IMR-90 (cell line): ENCODE results near the gene SYCP2. TPM values are rescaled to one million over a fixed set of nuclear protein-coding genes. Genes with fewer than 3 reads are reported as not detected.

Experiments
- ATAC-seq: fragments of 200-7000 bp; cut with Tn5 transposase; 2 replicates; pipeline ENCODE4 v1.9.1; 2020; ENCODE audit warnings: low read depth, mild to moderate bottlenecking, moderate library complexity
- BruUV-seq: library from RNA; stranded (reverse); fragments of 400-500 nt; replicated peaks from 2 replicates; lab custom pipeline; 2021; lab: Mats Ljungman, UMichigan
- CTCF ChIA-PET: fragments of 300-600 bp; formaldehyde crosslinking; extraction: SDS; loops from one replicate; lab custom pipeline; 2021; ENCODE audit warnings: antibody characterized with exemption; lab: Yijun Ruan, JAX
- POLR2A ChIA-PET: fragments of 300-600 bp; sonication (Branson Sonifier 250); formaldehyde crosslinking; loops from one replicate; lab custom pipeline; 2022; ENCODE audit warnings: antibody characterized with exemption; ENCODE audit not compliant: unreplicated experiment; lab: Charles Lee
- DNase-seq: peaks from one replicate; pipeline ENCODE4 v3.0.0; 2013
- H2AFZ ChIP-seq: replicated peaks from 2 replicates; pipeline ENCODE3; 2013; ENCODE audit warnings: low read length, mild to moderate bottlenecking; ENCODE audit not compliant: poor library complexity
- H2AK5ac ChIP-seq: 2 replicates; pipeline ENCODE4 v1.6.1; 2013; ENCODE audit warnings: low read depth, low read length, inconsistent platforms
- H2AK9ac ChIP-seq: replicated peaks from 2 replicates; pipeline ENCODE3; 2013; ENCODE audit warnings: mild to moderate bottlenecking, low read depth, low read length, moderate library complexity; ENCODE audit not compliant: poor library complexity
- H2BK120ac ChIP-seq: 2 replicates; pipeline ENCODE4 v1.6.1; 2013; ENCODE audit warnings: low read depth, low read length, inconsistent platforms
- H2BK15ac ChIP-seq: 3 replicates; pipeline ENCODE4 v1.6.1; 2013; ENCODE audit warnings: low read depth, low read length, inconsistent platforms
- H2BK20ac ChIP-seq: 2 replicates; pipeline ENCODE4 v1.6.1; 2013; ENCODE audit warnings: low read depth, mild to moderate bottlenecking, inconsistent platforms, low read length, moderate library complexity
- H2BK5ac ChIP-seq: 2 replicates; pipeline ENCODE4 v1.6.1; 2013; ENCODE audit warnings: mild to moderate bottlenecking, low read depth, low read length, inconsistent platforms; ENCODE audit not compliant: poor library complexity, severe bottlenecking
- H3K14ac ChIP-seq: replicated peaks from 2 replicates; pipeline ENCODE4 v1.6.1; 2013; ENCODE audit warnings: low read depth, low read length, inconsistent platforms
- H3K18ac ChIP-seq: 2 replicates; pipeline ENCODE4 v1.6.1; 2013; ENCODE audit warnings: low read depth, low read length, control low read depth
- H3K23ac ChIP-seq: 2 replicates; pipeline ENCODE4 v1.6.1; 2013; ENCODE audit warnings: low read depth, low read length, inconsistent platforms
- H3K27ac ChIP-seq: 2 replicates; pipeline ENCODE4 v1.5.1; 2013; ENCODE audit warnings: mild to moderate bottlenecking, control low read depth, low read length; ENCODE audit not compliant: insufficient read depth
- H3K27me3 ChIP-seq: 2 replicates; pipeline ENCODE4 v1.6.1; 2013; ENCODE audit warnings: low read length; ENCODE audit not compliant: control insufficient read depth, insufficient read depth
- H3K36me3 ChIP-seq: 2 replicates; pipeline ENCODE4 v1.6.1; 2013; ENCODE audit warnings: low read length, mixed read lengths; ENCODE audit not compliant: control insufficient read depth, insufficient read depth
- H3K4ac ChIP-seq: 2 replicates; pipeline ENCODE4 v1.6.1; 2013; ENCODE audit warnings: low read depth, low read length, inconsistent platforms
- H3K4me1 ChIP-seq: 2 replicates; pipeline ENCODE4 v1.6.1; 2013; ENCODE audit warnings: low read length, mixed read lengths; ENCODE audit not compliant: control insufficient read depth, insufficient read depth
- H3K4me2 ChIP-seq: 2 replicates; pipeline ENCODE4 v1.6.1; 2013; ENCODE audit warnings: low read depth, mild to moderate bottlenecking, control low read depth, low read length, moderate library complexity
- H3K4me3 ChIP-seq: 2 replicates; pipeline ENCODE4 v1.5.1; 2013; ENCODE audit warnings: low read depth, mild to moderate bottlenecking, control low read depth, low read length, moderate library complexity; ENCODE audit not compliant: insufficient read depth
- H3K56ac ChIP-seq: 2 replicates; pipeline ENCODE4 v1.6.1; 2013; ENCODE audit warnings: low read length, inconsistent platforms; ENCODE audit not compliant: insufficient read depth; ENCODE audit errors: extremely low read depth
- H3K79me1 ChIP-seq, 2 experiments: 2 replicates each; pipeline ENCODE4 v1.6.1; 2013; ENCODE audit warnings: low read length in 2 of 2, inconsistent platforms in 1 of 2, low read depth in 1 of 2
- H3K9ac ChIP-seq: 2 replicates; pipeline ENCODE4 v1.6.1; 2013; ENCODE audit warnings: low read depth, low read length, control low read depth
- H3K9me1 ChIP-seq: 2 replicates; pipeline ENCODE4 v1.6.1; 2013; ENCODE audit warnings: low read length, inconsistent platforms; ENCODE audit not compliant: insufficient read depth
- H3K9me3 ChIP-seq: 2 replicates; pipeline ENCODE4 v1.6.1; 2013; ENCODE audit warnings: low read length; ENCODE audit not compliant: control insufficient read depth, insufficient read depth
- H4K20me1 ChIP-seq: 2 replicates; pipeline ENCODE4 v1.6.1; 2013; ENCODE audit warnings: low read length, inconsistent platforms; ENCODE audit not compliant: insufficient read depth
- H4K5ac ChIP-seq: 2 replicates; pipeline ENCODE4 v1.6.1; 2013; ENCODE audit warnings: mild to moderate bottlenecking, low read depth, low read length, control low read depth
- H4K8ac ChIP-seq, 2 experiments: 2 replicates each; pipeline ENCODE4 v1.6.1; 2013; ENCODE audit warnings: low read depth in 2 of 2, low read length in 2 of 2, control low read depth in 1 of 2, inconsistent platforms in 1 of 2
- H4K91ac ChIP-seq: 2 replicates; pipeline ENCODE4 v1.6.1; 2013; ENCODE audit warnings: low read depth, low read length, inconsistent platforms; ENCODE audit not compliant: insufficient read depth
- ELK1 ChIP-seq: fragments of 150-350 bp; IDR thresholded peaks from 2 replicates; pipeline ENCODE4 v1.6.1; 2016; ENCODE audit warnings: low read depth, mild to moderate bottlenecking, low read length, moderate library complexity, borderline replicate concordance
- MAFK ChIP-seq: IDR thresholded peaks from 2 replicates; pipeline ENCODE4 v1.6.1; 2012; ENCODE audit warnings: low read depth, low read length, improper control_type of control experiment
- whole genome bisulfite sequencing, 2 experiments: methylation state at CpG; one replicate each; pipeline versions ENCODE4 v1.1.5 to v1.1.7; 2013; ENCODE audit warnings: missing lambda C conversion rate in 2 of 2; ENCODE audit not compliant: insufficient read length in 1 of 2; ENCODE audit errors: extremely low coverage in 2 of 2; 5-methylcytosine and 5-hydroxymethylcytosine counted together
- dilution Hi-C: fragments of 300-500 bp; cut with HindIII; formaldehyde crosslinking; loops from one replicate; pipeline ENCODE4 v1.14.3; 2018; ENCODE audit warnings: low sequenced_read_pairs; ENCODE audit not compliant: unreplicated experiment
- in situ Hi-C: fragments of 300-500 bp; cut with MboI; formaldehyde crosslinking; loops from 3 replicates; pipeline ENCODE4 v1.14.3; 2019; ENCODE audit warnings: low sequenced_read_pairs, inconsistent platforms, mixed read lengths
- intact Hi-C: fragments of 100-400 bp; cut with micrococcal nuclease; formaldehyde crosslinking; loops from 2 replicates; pipeline ENCODE4 v1.10.0; 2022
- polyA plus RNA-seq, 3 experiments: library from polyadenylated mRNA; depleted of rRNA; stranded (reverse); fragments of >200 nt; gene quantifications; 2 replicates each; pipeline ENCODE4 v1.2.3, GENCODE V29; 2012; ENCODE audit warnings: low replicate concordance in 1 of 3
- total RNA-seq: library from RNA; depleted of rRNA; stranded (reverse); fragments of >200 nt; gene quantifications from 2 replicates; pipeline ENCODE4 v1.2.3, GENCODE V29; 2012

SYCP2 gene
- total and polyA plus RNA-seq, 2 of the 4 experiments (the other 2 are of a cell fraction), result 0.18 to 0.31 TPM

GRCh38 chr20:59961423-59961822, 28.0 kb upstream of the SYCP2 start:
- Histone ChIP-seq H3K4ac (no peak overlapping the region), H2AK5ac (no peak overlapping the region), H3K9ac (no peak overlapping the region), H3K4me1 (no peaks in the 10 kb centered on the region), H3K18ac (no peak overlapping the region), H3K9me1 (no peaks in the 10 kb centered on the region), H3K27me3 (peaks cover 11% of the 10 kb centered on the region), H2BK15ac (no peak overlapping the region), H4K91ac (no peak overlapping the region), H3K4me3 (no peak overlapping the region), H3K9me3 (no peaks in the 10 kb centered on the region), H2AFZ (no peak overlapping the region), H3K23ac (no peak overlapping the region), H3K14ac (no peak overlapping the region), H3K79me1 (no peaks in the 10 kb centered on the region), H4K5ac (no peak overlapping the region), H3K56ac (no peak overlapping the region), H2BK5ac (no peak overlapping the region), H2BK20ac (no peak overlapping the region), H2BK120ac (no peak overlapping the region), H4K20me1 (no peaks in the 10 kb centered on the region), H3K4me2 (no peak overlapping the region), H2AK9ac (no peak overlapping the region), H3K36me3 (no peaks in the 10 kb centered on the region), H3K27ac (no peak overlapping the region), H4K8ac (no peak overlapping the region)
- CTCF ChIA-PET, result interaction anchor here (0.5 kb wide), 1 partner anchor 108 kb away, joined by 4 read pairs; no protein-coding TSS in a partner anchor
- dilution Hi-C loops (no loop called here), intact Hi-C loops (no loop called here), in situ Hi-C loops (no loop called here)
- POLR2A ChIA-PET, result no interaction called here
- no peak for DNase-seq
- BruUV-seq, result no TSS peak
- ATAC-seq, result no peak
- TF ChIP-seq MAFK, result no peak
- no peak for TF ChIP-seq ELK1
- 79% methylated on average over 2 of the region's 2 CpGs; no CpG with 5 or more reads in 1 of the 2 experiments for WGBS, 2 experiments
